Measurements from ENCODE around the gene ZBTB49. TPM values are rescaled to one million over a fixed set of nuclear protein-coding genes. Genes with fewer than 3 reads are reported as not detected.
A peak's percentile ranks its signal among the peaks of the same experiment; 100 is the strongest.

The ZBTB49 gene
- total and polyA plus RNA-seq, 2 of the 4 experiments (the other 2 are of a cell fraction), result 3.2 to 4.8 TPM

DNA sequence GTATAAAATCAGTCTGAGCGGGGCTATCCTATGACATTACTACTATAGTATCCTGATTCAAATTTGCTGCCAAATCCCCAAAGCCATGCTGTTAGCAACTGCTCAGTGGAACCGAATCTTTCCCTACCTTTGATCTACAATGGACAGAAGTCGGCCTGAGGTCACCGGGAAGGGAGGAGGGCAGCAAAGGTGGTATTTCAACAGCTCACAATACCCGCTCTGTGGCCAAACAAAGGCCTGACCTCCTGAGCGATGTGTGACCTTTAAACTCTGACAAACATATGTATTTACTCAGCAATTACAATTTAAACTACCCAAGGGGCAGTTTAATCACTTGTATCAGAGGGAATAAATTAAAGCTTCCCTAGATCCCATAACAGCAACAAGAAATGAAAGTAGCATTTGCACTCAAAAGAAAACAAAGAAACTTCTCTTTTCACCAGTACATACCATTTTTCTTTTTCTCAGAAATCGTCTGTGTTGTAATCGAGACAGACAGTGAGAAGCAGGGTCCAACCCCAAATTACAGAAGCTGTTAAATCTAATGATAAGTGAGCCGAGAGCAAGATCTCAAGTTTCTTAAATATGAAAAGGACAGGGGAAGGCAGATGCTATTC lies 30.5 kb upstream of the ZBTB49 start:
- Histone ChIP-seq H3K56ac (ENCODE audit: extremely low read depth, insufficient read depth, low read length) (no peak overlapping the region), H3K23ac (ENCODE audit: low read depth, low read length) (no peak overlapping the region), H3K9me3 (ENCODE audit: control insufficient read depth, insufficient read depth, low read length) (no peaks in the 10 kb centered on the region), H3K79me1 (ENCODE audit: low read depth in 1 of 2, low read length in 2 of 2) (no peaks in the 10 kb centered on the region), H4K8ac (ENCODE audit: low read depth in 2 of 2, low read length in 2 of 2) (no peak overlapping the region), H2BK15ac (ENCODE audit: low read depth, low read length) (no peak overlapping the region), H3K27me3 (ENCODE audit: control insufficient read depth, insufficient read depth, low read length) (peaks cover 18% of the 10 kb centered on the region), H4K91ac (ENCODE audit: insufficient read depth, low read depth, low read length) (no peak overlapping the region), H2BK120ac (ENCODE audit: low read depth, low read length) (no peak overlapping the region), H3K4me2 (ENCODE audit: low read depth, low read length) (no peak overlapping the region; the same call in 1 of the 2 replicates), H2AK5ac (ENCODE audit: low read depth, low read length) (no peak overlapping the region), H3K18ac (ENCODE audit: low read depth, low read length) (no peak overlapping the region), H3K14ac (replicated peaks; ENCODE audit: low read depth, low read length) (no peak overlapping the region), H4K5ac (ENCODE audit: low read depth, low read length) (no peak overlapping the region), H3K9me1 (ENCODE audit: insufficient read depth, low read length) (no peaks in the 10 kb centered on the region), H2BK5ac (ENCODE audit: low read depth, low read length, poor library complexity, severe bottlenecking) (no peak overlapping the region), H3K36me3 (ENCODE audit: control insufficient read depth, insufficient read depth, low read length) (no peaks in the 10 kb centered on the region), H3K27ac (ENCODE audit: insufficient read depth, low read length) (no peak overlapping the region), H4K20me1 (ENCODE audit: insufficient read depth, low read length) (no peaks in the 10 kb centered on the region), H3K4ac (ENCODE audit: low read depth, low read length) (no peak overlapping the region), H3K9ac (ENCODE audit: low read depth, low read length) (no peak overlapping the region), H2AFZ (replicated peaks; ENCODE audit: low read length, poor library complexity) (peak overlapping the region; percentile 4), H2BK20ac (ENCODE audit: low read depth, low read length) (no peak overlapping the region), H2AK9ac (replicated peaks; ENCODE audit: low read depth, low read length, poor library complexity) (no peak overlapping the region), H3K4me1 (ENCODE audit: control insufficient read depth, insufficient read depth, low read length) (peaks cover 1% of the 10 kb centered on the region; the same call in 1 of the 2 replicates), H3K4me3 (ENCODE audit: insufficient read depth, low read depth, low read length) (no peak overlapping the region)
- ChIA-PET POLR2A (ENCODE audit: unreplicated experiment) (interaction anchor here (0.6 kb wide), 1 partner anchor 147 kb away, joined by 3 read pairs; no protein-coding TSS in a partner anchor), CTCF (interaction anchor here (0.5 to 2.8 kb wide), 17 partner anchors 8 to 180 kb away, joined by 3 to 19 read pairs (median 4); partner anchors contain the start of genes LYAR, TMEM128 and ZBTB49)
- dilution Hi-C loops (cut with HindIII; ENCODE audit: low sequenced_read_pairs, unreplicated experiment), result no loop called here
- TF ChIP-seq SMC3 (IDR thresholded peaks at IDR 0.05; ENCODE audit: low read depth, low read length) (no peak), RCOR1 (IDR thresholded peaks at IDR 0.05; ENCODE audit: insufficient replicate concordance, low read length) (no peak), RAD21 (IDR thresholded peaks at IDR 0.05; ENCODE audit: low read length) (no peak), CEBPB (IDR thresholded peaks at IDR 0.05; ENCODE audit: low read depth, low read length) (no peak), RFX5 (IDR thresholded peaks at IDR 0.05; ENCODE audit: low read depth, low read length) (no peak), NFE2L2 (IDR thresholded peaks at IDR 0.05; ENCODE audit: low read depth, low read length) (no peak), BHLHE40 (IDR thresholded peaks at IDR 0.05; ENCODE audit: low read depth, low read length) (no peak)
- TF ChIP-seq, protein P1, sequence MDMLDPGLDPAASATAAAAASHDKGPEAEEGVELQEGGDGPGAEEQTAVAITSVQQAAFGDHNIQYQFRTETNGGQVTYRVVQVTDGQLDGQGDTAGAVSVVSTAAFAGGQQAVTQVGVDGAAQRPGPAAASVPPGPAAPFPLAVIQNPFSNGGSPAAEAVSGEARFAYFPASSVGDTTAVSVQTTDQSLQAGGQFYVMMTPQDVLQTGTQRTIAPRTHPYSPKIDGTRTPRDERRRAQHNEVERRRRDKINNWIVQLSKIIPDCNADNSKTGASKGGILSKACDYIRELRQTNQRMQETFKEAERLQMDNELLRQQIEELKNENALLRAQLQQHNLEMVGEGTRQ (IDR thresholded peaks at IDR 0.05; ENCODE audit: low read depth, low read length), result no peak
- intact Hi-C loops (cut with micrococcal nuclease), result loop anchor here (1.0 to 2.0 kb wide), 2 partner anchors 74 to 171 kb away; no protein-coding TSS in a partner anchor
- DNase-seq, result no peak
- in situ Hi-C loops (cut with MboI; ENCODE audit: low sequenced_read_pairs), result no loop called here
- BruUV-seq (replicated peaks), result no TSS peak
- no peak for ATAC-seq (ENCODE audit: low read depth)
- no CpG with 5 or more reads among the region's 9 CpGs for WGBS, 2 experiments (ENCODE audit: extremely low coverage in 2 of 2, insufficient read length in 1 of 2)

All from IMR-90 (cell line).